Measurements from ENCODE around the gene TRAPPC2B.
A peak's percentile ranks its signal among the peaks of the same experiment; 100 is the strongest.
"Not testable (repeated sequence)": the region's sequence is repeated elsewhere in the genome, so short reads cannot be mapped to it uniquely, and the experiment has no call there.

TRAPPC2B gene

GRCh38 chr19:57362997-57363687 lies at the start of gene TRAPPC2B, which contains the start of gene ZNF547:
TRAPPC2B (plus strand) TSS chr19:57363551; CDS start chr19:57364834, 1,283 bp downstream.
ZNF547 (plus strand) TSS chr19:57363551; CDS start chr19:57368556, 5,005 bp downstream.
- peak; percentile 98 for DNase-seq

DNA sequence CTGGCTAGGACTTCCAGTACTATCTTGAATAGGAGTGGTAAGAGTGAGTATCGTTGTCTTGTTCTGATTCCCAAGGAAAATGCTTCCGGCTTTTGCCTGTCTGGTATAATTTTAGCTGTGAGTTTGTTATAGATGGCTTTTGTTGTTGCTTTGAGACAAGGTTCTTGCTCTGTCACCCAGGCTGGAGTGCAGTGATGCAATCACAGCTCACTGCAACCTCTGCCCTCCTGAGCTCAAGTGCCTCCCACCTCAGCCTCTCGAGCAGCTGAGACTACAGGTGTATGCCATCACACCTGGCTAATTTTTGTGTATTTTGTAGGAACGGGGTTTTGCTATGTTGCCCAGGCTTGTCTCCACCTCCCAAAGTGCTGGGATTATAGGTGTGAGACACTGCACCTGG lies 49.2 kb upstream of the TRAPPC2B start:
- DNase-seq, result no peak

- no peak for DNase-seq
Measured at GRCh38 chr19:57317503-57317902, 45.8 kb upstream of the TRAPPC2B start.

- DNase-seq, result no peak
Measured at GRCh38 chr19:57319869-57320179, 43.5 kb upstream of the TRAPPC2B start.

DNA sequence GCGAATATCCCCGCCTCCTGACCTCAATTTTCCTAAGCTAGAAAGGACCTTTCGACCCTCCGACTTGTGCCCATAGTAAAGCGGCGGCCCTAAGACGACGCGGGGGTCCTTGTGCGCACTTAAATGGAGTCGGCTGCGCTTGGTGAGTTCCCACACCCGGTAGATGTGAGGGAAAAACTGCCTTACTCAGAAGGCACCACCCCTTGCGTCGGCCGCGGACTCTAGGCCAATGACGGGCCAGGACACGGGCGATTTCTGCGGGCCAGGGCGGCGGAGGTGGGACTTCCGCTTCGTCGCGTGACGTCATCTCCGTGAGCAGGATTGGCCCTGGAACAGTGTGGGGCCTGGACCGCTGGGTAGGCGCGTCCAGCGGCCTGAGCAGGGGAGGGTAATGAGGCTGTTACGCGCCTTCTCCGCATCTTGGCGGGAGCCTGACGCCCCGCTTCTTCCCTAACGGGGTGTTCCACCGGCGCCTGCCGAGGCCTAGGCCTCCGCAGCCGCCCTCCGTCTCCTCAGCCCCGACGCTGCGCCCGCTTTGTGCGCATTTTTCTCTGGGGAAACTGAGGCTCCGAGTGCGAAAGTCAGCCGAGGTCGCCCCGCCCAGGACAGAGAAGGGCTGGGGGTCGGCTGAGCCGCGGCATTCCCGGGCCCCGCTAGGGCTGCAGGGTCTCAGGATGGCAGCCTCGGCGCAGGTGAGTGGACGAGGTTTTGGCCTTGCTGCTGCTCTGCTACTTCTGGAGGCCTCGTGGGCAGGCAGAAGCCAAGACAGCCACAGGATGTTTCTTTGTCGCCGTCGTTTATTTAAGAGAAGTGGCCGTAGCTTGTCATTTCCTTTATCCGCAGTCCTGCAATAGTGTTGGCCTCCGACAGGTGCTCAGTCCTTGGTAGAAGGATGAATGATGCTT lies 42.9 kb upstream of the TRAPPC2B start, which contains the start of gene ZNF543:
ZNF543 (plus strand) TSS at position 293 of the 905 bp plus-strand sequence; CDS start at position 675, 382 bp downstream.
- DNase-seq, result peak; percentile 90

- DNase-seq, result no peak
Measured at GRCh38 chr19:57321116-57321515, 42.2 kb upstream of the TRAPPC2B start.

DNA sequence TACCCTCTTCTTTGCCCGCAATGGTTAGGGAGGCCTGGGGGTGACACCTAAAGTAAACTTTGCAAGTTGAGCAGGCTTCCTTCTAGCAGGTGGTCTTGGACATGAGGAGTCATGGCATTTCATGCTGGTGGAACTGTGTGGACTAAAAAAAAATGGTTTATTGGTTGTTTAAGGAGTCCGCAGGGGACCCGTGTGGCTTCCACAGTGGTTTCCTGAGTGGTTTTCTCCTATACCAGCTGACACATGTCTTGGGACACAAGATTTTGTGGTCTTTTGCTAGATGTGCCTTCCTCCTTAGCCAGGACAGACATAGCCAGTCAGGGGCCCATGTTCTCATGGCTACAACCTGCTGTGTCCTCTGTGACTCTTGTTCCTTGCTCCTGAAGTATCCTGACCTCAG lies 41.6 kb upstream of the TRAPPC2B start:
- no peak for DNase-seq

GRCh38 chr19:57324992-57325391 lies 38.4 kb upstream of the TRAPPC2B start:
- DNase-seq, result no peak

- DNase-seq, result no peak
Measured at GRCh38 chr19:57327993-57328392, 35.4 kb upstream of the TRAPPC2B start.

- no peak for DNase-seq
Measured at GRCh38 chr19:57334191-57334590, 29.2 kb upstream of the TRAPPC2B start.

DNA sequence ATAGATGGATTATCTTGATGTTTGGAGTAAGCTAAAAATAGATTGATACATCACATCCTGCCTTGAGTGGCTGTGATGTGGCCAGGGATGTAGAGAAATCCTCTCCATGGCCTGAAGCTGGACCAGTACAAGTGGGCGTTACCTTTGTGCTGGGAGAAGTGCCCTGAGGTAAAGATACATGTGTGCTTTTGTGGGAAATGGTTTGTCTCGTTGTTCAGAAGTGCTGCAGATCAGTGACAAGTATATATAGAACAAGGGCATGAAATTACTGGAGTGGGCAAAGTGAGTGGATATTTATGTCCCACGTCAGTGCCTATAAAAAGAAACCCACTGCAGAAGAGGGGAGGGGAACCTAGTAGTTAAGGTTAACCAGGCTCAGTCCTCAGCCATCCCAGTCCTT lies 24.5 kb upstream of the TRAPPC2B start:
- no peak for DNase-seq

GRCh38 chr19:57342582-57342981 lies 20.8 kb upstream of the TRAPPC2B start:
- no peak for DNase-seq

GRCh38 chr19:57348136-57348535 lies 15.2 kb upstream of the TRAPPC2B start:
- DNase-seq, result no peak

GRCh38 chr19:57350877-57351805 lies 12.2 kb upstream of the TRAPPC2B start, which contains the start of gene ZNF304:
ZNF304 (plus strand) TSS chr19:57351271; CDS start chr19:57351665, 394 bp downstream.
- DNase-seq, result peak; percentile 80

GRCh38 chr19:57351867-57352266 lies 11.5 kb upstream of the TRAPPC2B start:
- no peak for DNase-seq

GRCh38 chr19:57355916-57356315 lies 7.4 kb upstream of the TRAPPC2B start:
- DNase-seq, result no peak

DNA sequence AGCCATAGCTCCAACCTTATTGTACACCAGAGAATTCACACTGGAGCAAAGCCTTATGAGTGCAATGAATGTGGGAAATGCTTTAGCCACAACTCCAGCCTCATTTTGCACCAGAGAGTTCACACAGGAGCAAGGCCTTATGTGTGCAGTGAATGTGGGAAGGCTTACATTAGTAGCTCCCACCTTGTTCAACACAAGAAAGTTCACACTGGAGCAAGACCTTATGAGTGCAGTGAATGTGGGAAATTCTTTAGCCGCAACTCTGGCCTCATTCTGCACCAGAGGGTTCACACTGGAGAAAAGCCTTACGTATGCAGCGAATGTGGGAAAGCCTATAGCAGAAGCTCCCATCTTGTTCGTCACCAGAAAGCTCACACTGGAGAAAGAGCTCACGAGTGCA lies 5.9 kb upstream of the TRAPPC2B start:
- DNase-seq, result no peak

DNA sequence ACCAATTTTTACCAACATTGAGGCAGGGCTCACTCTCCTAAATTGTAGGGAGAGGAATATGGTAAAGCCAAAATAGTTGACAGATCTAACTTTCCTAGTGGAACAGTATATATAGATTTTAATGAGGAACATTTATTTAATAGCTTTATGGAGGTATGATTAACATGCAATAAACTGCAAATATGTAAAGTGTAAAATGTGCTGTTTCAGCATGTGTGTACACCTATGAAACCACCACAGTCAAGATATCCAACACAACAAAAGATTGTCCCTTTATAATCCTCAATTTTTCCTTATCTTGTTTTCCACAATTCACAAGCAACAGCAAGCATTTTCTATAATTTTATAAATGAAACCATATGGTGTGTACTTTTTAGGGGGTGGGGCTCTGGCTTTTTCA lies 4.1 kb upstream of the TRAPPC2B start:
- no peak for DNase-seq

GRCh38 chr19:57362419-57362818 lies 932 bp upstream of the TRAPPC2B start:
- DNase-seq, result no peak

DNA sequence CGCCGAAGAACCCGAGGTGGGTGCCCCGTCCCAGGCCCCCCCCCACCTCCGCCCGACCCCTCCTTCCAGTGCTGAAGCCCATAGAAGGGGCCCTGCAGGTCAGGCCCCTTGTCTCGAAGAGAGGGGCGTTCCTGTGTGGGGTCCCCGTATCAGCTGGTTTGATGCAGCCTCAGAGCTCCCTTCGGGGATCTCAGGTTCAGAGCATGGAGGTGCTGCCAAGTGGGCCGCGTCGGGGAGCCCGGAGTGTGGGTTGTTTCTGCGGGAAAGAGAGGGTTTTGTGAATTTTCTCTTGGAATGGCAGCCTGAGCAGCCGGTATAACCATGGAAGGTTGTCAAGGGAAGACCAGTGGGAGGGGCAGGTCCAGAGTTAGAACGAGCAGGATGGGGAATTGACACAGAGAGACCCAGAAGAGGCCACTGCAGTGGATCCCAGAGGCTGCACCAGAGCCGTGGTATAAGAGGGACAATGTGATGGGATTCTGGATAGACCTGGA lies 384 bp downstream of the TRAPPC2B start:
- no peak for DNase-seq

DNA sequence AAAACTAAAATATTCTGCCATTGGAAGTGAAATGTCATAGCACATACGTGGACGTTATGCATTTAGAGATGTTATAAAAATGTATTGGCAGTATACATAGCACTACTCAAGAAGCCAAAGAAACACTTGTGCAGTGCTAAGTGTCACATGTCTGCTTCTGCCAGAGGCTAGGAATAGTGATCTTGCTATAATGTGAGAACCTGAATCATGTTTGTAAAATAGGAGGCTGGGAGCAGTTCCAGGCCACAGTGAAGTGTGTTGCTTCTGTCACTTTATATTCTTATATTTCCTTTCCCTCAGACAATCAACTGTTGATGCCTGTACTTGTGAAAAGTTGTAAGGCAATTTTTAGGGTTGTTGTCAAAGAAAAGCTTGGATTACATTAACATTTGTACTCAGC lies 3.4 kb downstream of the TRAPPC2B start:
- DNase-seq, result no peak

GRCh38 chr19:57374179-57374578 lies 10.8 kb downstream of the TRAPPC2B start:
- DNase-seq, result no peak

DNA sequence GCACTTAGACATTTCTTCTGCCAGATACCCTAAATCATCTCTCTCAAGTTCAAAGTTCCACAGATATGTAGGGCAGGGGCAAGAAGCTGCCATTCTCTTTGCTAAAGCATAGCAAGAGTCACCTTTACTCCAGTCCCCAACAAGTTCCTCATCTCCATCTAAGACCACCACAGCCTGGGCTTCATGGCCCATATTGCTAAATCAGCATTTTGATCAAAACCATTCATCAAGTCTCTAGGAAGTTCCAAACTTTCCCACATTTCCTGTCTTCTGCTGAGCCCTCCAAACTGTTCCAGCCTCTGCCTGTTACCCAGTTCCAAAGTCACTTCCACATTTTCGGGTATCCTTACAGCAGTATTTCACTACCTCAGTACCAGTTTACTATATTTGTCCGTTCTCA lies 11.3 kb downstream of the TRAPPC2B start:
- not testable (repeated sequence) for DNase-seq

Data from activated T-cell treated with anti-CD3 and anti-CD28 coated beads, Interleukin-2, amount 50 U/mL, for 1 hour (primary cell).